HL-60 (cell line): ENCODE data around the gene SMIM5.

Experiments
- GABPA ChIP-seq: IDR thresholded peaks from 2 replicates; pipeline ENCODE4 v1.6.1; 2012; ENCODE audit warnings: low read depth
- POLR2AphosphoS5 ChIP-seq: IDR thresholded peaks from 2 replicates; pipeline ENCODE4 v1.6.1; 2012; ENCODE audit warnings: low read depth
- TF ChIP-seq, protein P1 (sequence below): IDR thresholded peaks from one replicate; pipeline ENCODE4 v1.5.1; 2011; ENCODE audit warnings: low read length, control low read depth, inconsistent platforms; ENCODE audit not compliant: insufficient read depth
- TF ChIP-seq, protein P2 (sequence below): IDR thresholded peaks from 2 replicates; pipeline ENCODE4 v1.6.1; 2012; ENCODE audit warnings: low read depth; ENCODE audit not compliant: insufficient replicate concordance

DNA sequence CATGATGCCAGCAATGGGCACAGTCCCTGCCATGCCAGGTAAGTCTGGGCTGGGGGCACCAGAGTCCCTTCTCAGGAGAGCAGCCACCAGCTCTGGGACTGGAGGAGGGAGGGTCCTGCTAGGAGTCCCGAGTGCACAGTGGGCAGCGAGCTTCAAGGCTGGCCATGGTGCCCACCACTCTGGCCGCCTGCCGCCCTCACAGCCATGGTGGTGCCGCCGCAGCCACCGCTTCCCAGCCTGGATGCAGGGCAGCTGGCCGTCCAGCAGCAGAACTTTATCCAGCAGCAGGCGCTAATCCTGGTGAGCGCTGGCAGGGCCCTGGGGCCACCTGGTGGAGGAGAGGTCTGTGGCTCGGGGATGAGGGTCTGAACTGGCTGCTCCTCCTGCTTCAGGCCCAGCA, 17.9 kb upstream of the SMIM5 start:
- TF ChIP-seq POLR2AphosphoS5 (no peak), GABPA (no peak)
- TF ChIP-seq, protein P1, sequence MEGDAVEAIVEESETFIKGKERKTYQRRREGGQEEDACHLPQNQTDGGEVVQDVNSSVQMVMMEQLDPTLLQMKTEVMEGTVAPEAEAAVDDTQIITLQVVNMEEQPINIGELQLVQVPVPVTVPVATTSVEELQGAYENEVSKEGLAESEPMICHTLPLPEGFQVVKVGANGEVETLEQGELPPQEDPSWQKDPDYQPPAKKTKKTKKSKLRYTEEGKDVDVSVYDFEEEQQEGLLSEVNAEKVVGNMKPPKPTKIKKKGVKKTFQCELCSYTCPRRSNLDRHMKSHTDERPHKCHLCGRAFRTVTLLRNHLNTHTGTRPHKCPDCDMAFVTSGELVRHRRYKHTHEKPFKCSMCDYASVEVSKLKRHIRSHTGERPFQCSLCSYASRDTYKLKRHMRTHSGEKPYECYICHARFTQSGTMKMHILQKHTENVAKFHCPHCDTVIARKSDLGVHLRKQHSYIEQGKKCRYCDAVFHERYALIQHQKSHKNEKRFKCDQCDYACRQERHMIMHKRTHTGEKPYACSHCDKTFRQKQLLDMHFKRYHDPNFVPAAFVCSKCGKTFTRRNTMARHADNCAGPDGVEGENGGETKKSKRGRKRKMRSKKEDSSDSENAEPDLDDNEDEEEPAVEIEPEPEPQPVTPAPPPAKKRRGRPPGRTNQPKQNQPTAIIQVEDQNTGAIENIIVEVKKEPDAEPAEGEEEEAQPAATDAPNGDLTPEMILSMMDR: no peak
- TF ChIP-seq, protein P2, sequence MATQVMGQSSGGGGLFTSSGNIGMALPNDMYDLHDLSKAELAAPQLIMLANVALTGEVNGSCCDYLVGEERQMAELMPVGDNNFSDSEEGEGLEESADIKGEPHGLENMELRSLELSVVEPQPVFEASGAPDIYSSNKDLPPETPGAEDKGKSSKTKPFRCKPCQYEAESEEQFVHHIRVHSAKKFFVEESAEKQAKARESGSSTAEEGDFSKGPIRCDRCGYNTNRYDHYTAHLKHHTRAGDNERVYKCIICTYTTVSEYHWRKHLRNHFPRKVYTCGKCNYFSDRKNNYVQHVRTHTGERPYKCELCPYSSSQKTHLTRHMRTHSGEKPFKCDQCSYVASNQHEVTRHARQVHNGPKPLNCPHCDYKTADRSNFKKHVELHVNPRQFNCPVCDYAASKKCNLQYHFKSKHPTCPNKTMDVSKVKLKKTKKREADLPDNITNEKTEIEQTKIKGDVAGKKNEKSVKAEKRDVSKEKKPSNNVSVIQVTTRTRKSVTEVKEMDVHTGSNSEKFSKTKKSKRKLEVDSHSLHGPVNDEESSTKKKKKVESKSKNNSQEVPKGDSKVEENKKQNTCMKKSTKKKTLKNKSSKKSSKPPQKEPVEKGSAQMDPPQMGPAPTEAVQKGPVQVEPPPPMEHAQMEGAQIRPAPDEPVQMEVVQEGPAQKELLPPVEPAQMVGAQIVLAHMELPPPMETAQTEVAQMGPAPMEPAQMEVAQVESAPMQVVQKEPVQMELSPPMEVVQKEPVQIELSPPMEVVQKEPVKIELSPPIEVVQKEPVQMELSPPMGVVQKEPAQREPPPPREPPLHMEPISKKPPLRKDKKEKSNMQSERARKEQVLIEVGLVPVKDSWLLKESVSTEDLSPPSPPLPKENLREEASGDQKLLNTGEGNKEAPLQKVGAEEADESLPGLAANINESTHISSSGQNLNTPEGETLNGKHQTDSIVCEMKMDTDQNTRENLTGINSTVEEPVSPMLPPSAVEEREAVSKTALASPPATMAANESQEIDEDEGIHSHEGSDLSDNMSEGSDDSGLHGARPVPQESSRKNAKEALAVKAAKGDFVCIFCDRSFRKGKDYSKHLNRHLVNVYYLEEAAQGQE: no peak
